Subcutaneous abdominal adipose tissue (tissue), 5 donors: ENCODE measurements around the gene TOMM40L.
A peak's percentile ranks its signal among the peaks of the same experiment; 100 is the strongest.

Experiments
- H3K27ac ChIP-seq: one replicate; pipeline ENCODE4 v1.7.0; 2013; ENCODE audit warnings: low read depth, mild to moderate bottlenecking, inconsistent platforms, low read length, moderate library complexity
- H3K27me3 ChIP-seq, 5 donors: one replicate each; pipeline ENCODE4 v1.7.0; 2013; ENCODE audit warnings: low read length in 5 of 5, inconsistent platforms in 1 of 5; ENCODE audit not compliant: control insufficient read depth in 5 of 5, insufficient read depth in 4 of 5
- H3K36me3 ChIP-seq, 5 donors: one replicate each; pipeline ENCODE4 v1.7.0; 2013; ENCODE audit warnings: low read length in 5 of 5; ENCODE audit not compliant: control insufficient read depth in 5 of 5, insufficient read depth in 5 of 5
- H3K4me1 ChIP-seq, 5 donors: one replicate each; pipeline ENCODE4 v1.7.0; 2013; ENCODE audit warnings: low read length in 5 of 5, mild to moderate bottlenecking in 3 of 5, moderate library complexity in 1 of 5; ENCODE audit not compliant: control insufficient read depth in 5 of 5, insufficient read depth in 5 of 5
- H3K4me3 ChIP-seq, 5 donors: one replicate each; pipeline ENCODE4 v1.7.0; 2013; ENCODE audit warnings: low read length in 5 of 5, low read depth in 1 of 5
- H3K9ac ChIP-seq, 5 donors: one replicate each; pipeline ENCODE4 v1.7.0; 2013; ENCODE audit warnings: low read length in 5 of 5, mild to moderate bottlenecking in 4 of 5, moderate library complexity in 3 of 5
- H3K9me3 ChIP-seq, 5 donors: one replicate each; pipeline ENCODE4 v1.7.0; 2013; ENCODE audit warnings: low read length in 5 of 5; ENCODE audit not compliant: control insufficient read depth in 5 of 5
- donor health status: healthy.
- donor health status: healthy.
- donor health status: healthy.
- donor health status: healthy.
- donor health status: healthy.

Gene TOMM40L

GRCh38 chr1:161201836-161202712 lies 23.8 kb upstream of the TOMM40L start, which contains the start of gene NDUFS2:
Gene NDUFS2, plus strand, starts transcription at chr1:161202367. Its CDS starts 19 bp downstream, at chr1:161202386.
- Histone ChIP-seq H3K4me1 (peaks cover 42 to 78% (median 62%) of the 10 kb centered on the region in 5 donors), H3K27ac (peak within 1 kb of the TSS; percentile 100), H3K27me3 (peaks cover 0 to 9% (median 0%) of the 10 kb centered on the region in 5 donors), H3K9me3 (no peaks in the 10 kb centered on the region), H3K9ac (peak within 1 kb of the TSS; percentile 86 to 94 (median 93)), H3K4me3 (peak within 1 kb of the TSS; percentile 86 to 97 (median 93)), H3K36me3 (peaks cover 7 to 30% (median 12%) of the 10 kb centered on the region in 5 donors)

- peak overlapping the region; percentile 39 for H3K27ac ChIP-seq
- no peak overlapping the region for H3K4me3 ChIP-seq
- H3K36me3 ChIP-seq, result peaks cover 16 to 68% (median 41%) of the 10 kb centered on the region in 5 donors
- H3K9me3 ChIP-seq, result no peaks in the 10 kb centered on the region
- H3K27me3 ChIP-seq, result no peaks in the 10 kb centered on the region
- peaks cover 8 to 42% (median 21%) of the 10 kb centered on the region in 5 donors for H3K4me1 ChIP-seq
- peak overlapping the region in 1 of 5 donors; percentile 21 for H3K9ac ChIP-seq
Observed at GRCh38 chr1:161206411-161207140, 19.3 kb upstream of the TOMM40L start.

- Histone ChIP-seq H3K27me3 (no peaks in the 10 kb centered on the region), H3K4me1 (peaks cover 2 to 38% (median 17%) of the 10 kb centered on the region in 5 donors), H3K36me3 (peaks cover 16 to 74% (median 47%) of the 10 kb centered on the region in 5 donors), H3K27ac (peak overlapping the region; percentile 39), H3K9me3 (no peaks in the 10 kb centered on the region), H3K4me3 (no peak overlapping the region), H3K9ac (no peak overlapping the region)
Observed at GRCh38 chr1:161207173-161207572, 18.7 kb upstream of the TOMM40L start.

GRCh38 chr1:161209790-161210409 lies 16.0 kb upstream of the TOMM40L start:
- Histone ChIP-seq H3K36me3 (peaks cover 23 to 85% (median 70%) of the 10 kb centered on the region in 5 donors), H3K4me1 (peaks cover 0 to 31% (median 7%) of the 10 kb centered on the region in 5 donors), H3K27ac (no peak overlapping the region), H3K9ac (peak overlapping the region in 1 of 5 donors; percentile 13), H3K4me3 (no peak overlapping the region), H3K9me3 (no peaks in the 10 kb centered on the region), H3K27me3 (no peaks in the 10 kb centered on the region)

- no peak overlapping the region for H3K4me3 ChIP-seq
- no peak overlapping the region for H3K9ac ChIP-seq
- peaks cover 10 to 36% (median 13%) of the 10 kb centered on the region in 5 donors for H3K4me1 ChIP-seq
- H3K27ac ChIP-seq, result peak overlapping the region; percentile 6
- no peaks in the 10 kb centered on the region for H3K27me3 ChIP-seq
- H3K36me3 ChIP-seq, result peaks cover 16 to 57% (median 49%) of the 10 kb centered on the region in 5 donors
- H3K9me3 ChIP-seq, result peaks cover 0 to 2% (median 0%) of the 10 kb centered on the region in 5 donors
Observed at GRCh38 chr1:161214369-161214768, 11.5 kb upstream of the TOMM40L start.

GRCh38 chr1:161215076-161215475 lies 10.8 kb upstream of the TOMM40L start, which contains the start of gene FCER1G:
Gene FCER1G, plus strand, starts transcription at chr1:161215295. Its CDS starts 27 bp downstream, at chr1:161215322.
- peaks cover 0 to 2% (median 0%) of the 10 kb centered on the region in 5 donors for H3K9me3 ChIP-seq
- peaks cover 15 to 50% (median 42%) of the 10 kb centered on the region in 5 donors for H3K36me3 ChIP-seq
- peaks cover 10 to 33% (median 13%) of the 10 kb centered on the region in 5 donors for H3K4me1 ChIP-seq
- H3K4me3 ChIP-seq, result peak within 1 kb of the TSS; percentile 47 to 73 (median 52)
- H3K27ac ChIP-seq, result peak within 1 kb of the TSS; percentile 95
- H3K9ac ChIP-seq, result peak within 1 kb of the TSS in 4 of 5 donors; percentile 21 to 73 (median 66)
- H3K27me3 ChIP-seq, result no peaks in the 10 kb centered on the region

- H3K36me3 ChIP-seq, result peaks cover 11 to 29% (median 25%) of the 10 kb centered on the region in 5 donors
- peak overlapping the region; percentile 49 to 73 (median 60) for H3K4me3 ChIP-seq
- H3K4me1 ChIP-seq, result peaks cover 10 to 28% (median 13%) of the 10 kb centered on the region in 5 donors
- peak overlapping the region; percentile 95 for H3K27ac ChIP-seq
- H3K27me3 ChIP-seq, result no peaks in the 10 kb centered on the region
- H3K9me3 ChIP-seq, result peaks cover 0 to 2% (median 0%) of the 10 kb centered on the region in 5 donors
- H3K9ac ChIP-seq, result peak overlapping the region; percentile 51 to 97 (median 75)
Observed at GRCh38 chr1:161216945-161217712, 8.7 kb upstream of the TOMM40L start.

GRCh38 chr1:161217831-161218230 lies 8.0 kb upstream of the TOMM40L start:
- H3K9me3 ChIP-seq, result peaks cover 0 to 2% (median 0%) of the 10 kb centered on the region in 5 donors
- no peaks in the 10 kb centered on the region for H3K27me3 ChIP-seq
- H3K9ac ChIP-seq, result peak overlapping the region in 4 of 5 donors; percentile 49 to 70 (median 60)
- peak overlapping the region in 4 of 5 donors; percentile 2 to 73 (median 18) for H3K4me3 ChIP-seq
- peaks cover 10 to 28% (median 13%) of the 10 kb centered on the region in 5 donors for H3K4me1 ChIP-seq
- H3K27ac ChIP-seq, result peak overlapping the region; percentile 91
- H3K36me3 ChIP-seq, result peaks cover 11 to 22% (median 19%) of the 10 kb centered on the region in 5 donors
